HepG2 (cell line): ENCODE data around the gene AMIGO3. TPM values are rescaled to one million over a fixed set of nuclear protein-coding genes. Genes with fewer than 3 reads are reported as not detected.

Experiments
- ATAC-seq: fragments of 200-7000 bp; cut with Tn5 transposase; 3 replicates; pipeline ENCODE4 v1.9.1; 2020; ENCODE audit warnings: mild to moderate bottlenecking, moderate library complexity
- BruUV-seq: library from RNA; stranded (reverse); fragments of 400-500 nt; replicated peaks from 2 replicates; lab custom pipeline; 2021; lab: Mats Ljungman, UMichigan
- CTCF ChIA-PET: fragments of 300-600 bp; formaldehyde crosslinking; extraction: SDS; loops from one replicate; lab custom pipeline; 2021; ENCODE audit warnings: low total read pairs, inconsistent platforms, low intra/inter-chr PET ratio; lab: Yijun Ruan, JAX
- POLR2A ChIA-PET: fragments of 350-600 bp; sonication (Branson Sonifier 250); formaldehyde crosslinking; loops from one replicate; lab custom pipeline; 2020; ENCODE audit warnings: antibody characterized with exemption, inconsistent platforms; lab: Yijun Ruan, JAX
- DNase-seq: peaks from one replicate; pipeline ENCODE4 v3.0.0-alpha.2; 2015; ENCODE audit warnings: low spot score
- FAIRE-seq: peaks from 3 replicates; lab custom pipeline; 2011; peaks lifted over from hg19 to GRCh38; lab: Jason Lieb, UNC
- H2AFZ ChIP-seq: one replicate; pipeline ENCODE4 v1.6.1; 2011; ENCODE audit warnings: low read length, inconsistent platforms
- H3K27ac ChIP-seq: fragments of 300-600 bp; 3 replicates; pipeline ENCODE4 v1.8.0; 2011; ENCODE audit warnings: mixed run types, mild to moderate bottlenecking, mixed read lengths, low read length, inconsistent platforms; ENCODE audit not compliant: insufficient read depth; ENCODE audit errors: extremely low read length
- H3K27me3 ChIP-seq, 2 experiments: fragments of 200-600 bp in 1 of 2; 2 replicates in 1 of 2; 3 replicates in 1 of 2; pipeline versions ENCODE4 v1.6.0 to v1.8.0; 2011; ENCODE audit warnings: low read length in 2 of 2, mild to moderate bottlenecking in 2 of 2, moderate library complexity in 2 of 2, inconsistent platforms in 1 of 2; ENCODE audit not compliant: insufficient read depth in 2 of 2, control insufficient read depth in 1 of 2
- H3K36me3 ChIP-seq, 2 experiments: fragments of 200-600 bp in 1 of 2; replicated peaks in 1 of 2; 2 replicates in 1 of 2; 3 replicates in 1 of 2; pipeline versions ENCODE4 v1.5.1 to v1.8.0; 2011; ENCODE audit warnings: low read length in 2 of 2, inconsistent platforms in 1 of 2; ENCODE audit not compliant: insufficient read depth in 2 of 2, control insufficient read depth in 1 of 2
- H3K4me1 ChIP-seq: 2 replicates; pipeline ENCODE4 v1.5.1; 2012; ENCODE audit warnings: low read length, inconsistent platforms; ENCODE audit not compliant: insufficient read depth
- H3K4me2 ChIP-seq: 2 replicates; pipeline ENCODE4 v1.6.0; 2011; ENCODE audit warnings: low read depth, low read length, inconsistent platforms
- H3K4me3 ChIP-seq, 3 experiments: fragments of 200-600 bp in 1 of 3; sonication (generic), shearing (Covaris generic) in 1 of 3; replicated peaks in 1 of 3; 2 replicates each; pipeline ENCODE4 v1.5.1; 2011 to 2016; ENCODE audit warnings: low read length in 3 of 3, inconsistent platforms in 2 of 3, low read depth in 2 of 3, mild to moderate bottlenecking in 2 of 3, control low read depth in 1 of 3, mixed read lengths in 1 of 3; ENCODE audit not compliant: insufficient read depth in 1 of 3
- H3K79me2 ChIP-seq: one replicate; pipeline ENCODE4 v1.6.1; 2011; ENCODE audit warnings: low read length, inconsistent platforms; ENCODE audit not compliant: insufficient read depth
- H3K9ac ChIP-seq: 2 replicates; pipeline ENCODE4 v1.6.0; 2011; ENCODE audit warnings: mild to moderate bottlenecking, low read depth, low read length, inconsistent platforms; ENCODE audit not compliant: insufficient read depth
- H3K9me3 ChIP-seq: 2 replicates; pipeline ENCODE4 v1.5.1; 2012; ENCODE audit warnings: mild to moderate bottlenecking, low read length
- H4K20me1 ChIP-seq: 2 replicates; pipeline ENCODE4 v1.6.0; 2011; ENCODE audit warnings: inconsistent platforms, mild to moderate bottlenecking, low read length, moderate library complexity; ENCODE audit not compliant: insufficient read depth
- ARNT ChIP-seq: fragments of 450-650 bp; IDR thresholded peaks from 2 replicates; pipeline ENCODE4 v1.6.1; 2017
- CTCF ChIP-seq: sonication (generic); formaldehyde crosslinking; IDR thresholded peaks from 2 replicates; pipeline ENCODE4 v1.5.0; 2020; ENCODE audit warnings: mild to moderate bottlenecking, missing genetic modification reagents, moderate library complexity
- FOSL1 ChIP-seq: sonication (generic); formaldehyde crosslinking; IDR thresholded peaks from 2 replicates; pipeline ENCODE4 v1.9.0; 2021; ENCODE audit warnings: missing genetic modification reagents, borderline replicate concordance
- PHB2 ChIP-seq: fragments of 450-650 bp; IDR thresholded peaks from 2 replicates; pipeline ENCODE4 v1.6.1; 2018; ENCODE audit not compliant: partially characterized antibody
- POLR2A ChIP-seq, 2 experiments: IDR thresholded peaks; 2 replicates each; pipeline ENCODE4 v1.6.1; 2011; ENCODE audit warnings: low read depth in 2 of 2, low read length in 2 of 2, mild to moderate bottlenecking in 1 of 2, moderate library complexity in 1 of 2; ENCODE audit not compliant: insufficient read depth in 1 of 2
- REXO4 ChIP-seq: sonication (generic); formaldehyde crosslinking; IDR thresholded peaks from 2 replicates; pipeline ENCODE4 v1.8.0; 2022; ENCODE audit warnings: missing genetic modification reagents, mild to moderate bottlenecking, borderline replicate concordance
- RFX1 ChIP-seq: fragments of 450-650 bp; IDR thresholded peaks from 2 replicates; pipeline ENCODE4 v1.6.1; 2017
- ZNF225 ChIP-seq: sonication (generic); formaldehyde crosslinking; IDR thresholded peaks from 2 replicates; pipeline ENCODE4 v1.4.0; 2020; ENCODE audit warnings: mild to moderate bottlenecking, missing genetic modification reagents
- ZNF329 ChIP-seq: sonication (generic); formaldehyde crosslinking; IDR thresholded peaks from 2 replicates; pipeline ENCODE4 v1.9.0; 2021; ENCODE audit warnings: low read depth, mild to moderate bottlenecking, missing genetic modification reagents
- ZNF816 ChIP-seq: sonication (generic); formaldehyde crosslinking; IDR thresholded peaks from 2 replicates; pipeline ENCODE4 v1.8.0; 2022; ENCODE audit warnings: missing genetic modification reagents, mild to moderate bottlenecking, borderline replicate concordance
- WGBS: methylation state at CpG from one replicate; pipeline ENCODE4 v1.1.6; 2017; ENCODE audit warnings: low lambda C conversion rate; 5-methylcytosine and 5-hydroxymethylcytosine counted together
- in situ Hi-C: cut with HindIII; loops from 2 replicates; pipeline ENCODE4 v1.10.0; 2017; ENCODE audit warnings: low pct_unique_long_range_greater_than_20kb; ENCODE audit not compliant: extremely low pct_ligation_motif_present
- intact Hi-C: fragments of 100-400 bp; cut with micrococcal nuclease; formaldehyde crosslinking; loops from one replicate; pipeline ENCODE4 v1.10.0; 2022; ENCODE audit not compliant: unreplicated experiment
- polyA plus RNA-seq, 8 experiments: library from polyadenylated mRNA; depleted of rRNA in 3 of 8; stranded (reverse) in 7 of 8; unstranded in 1 of 8; fragments of >200 nt; fragmentation: Illumina TruSeq in 4 of 8; extraction: Trizol in 4 of 8; gene quantifications; 2 replicates each; pipeline versions ENCODE4 v1.2.1 to v1.2.3, GENCODE V29; 2011 to 2016; ENCODE audit warnings: low read depth in 4 of 8, missing spikeins in 1 of 8, mixed read lengths in 1 of 8; ENCODE audit not compliant: insufficient read depth in 1 of 8
- total RNA-seq, 5 experiments: library from RNA; depleted of rRNA; stranded (reverse); fragments of >200 nt; fragmentation: Illumina TruSeq; extraction: Trizol; gene quantifications; 2 replicates each; pipeline ENCODE4 v1.2.3, GENCODE V29; 2016; ENCODE audit warnings: low read depth in 1 of 5

The AMIGO3 gene
- total and polyA plus RNA-seq, 2 of the 13 experiments (the other 11 are each of a cell fraction or from before 2014, with no cell fraction given): 0.35 TPM; not detected in 1

DNA sequence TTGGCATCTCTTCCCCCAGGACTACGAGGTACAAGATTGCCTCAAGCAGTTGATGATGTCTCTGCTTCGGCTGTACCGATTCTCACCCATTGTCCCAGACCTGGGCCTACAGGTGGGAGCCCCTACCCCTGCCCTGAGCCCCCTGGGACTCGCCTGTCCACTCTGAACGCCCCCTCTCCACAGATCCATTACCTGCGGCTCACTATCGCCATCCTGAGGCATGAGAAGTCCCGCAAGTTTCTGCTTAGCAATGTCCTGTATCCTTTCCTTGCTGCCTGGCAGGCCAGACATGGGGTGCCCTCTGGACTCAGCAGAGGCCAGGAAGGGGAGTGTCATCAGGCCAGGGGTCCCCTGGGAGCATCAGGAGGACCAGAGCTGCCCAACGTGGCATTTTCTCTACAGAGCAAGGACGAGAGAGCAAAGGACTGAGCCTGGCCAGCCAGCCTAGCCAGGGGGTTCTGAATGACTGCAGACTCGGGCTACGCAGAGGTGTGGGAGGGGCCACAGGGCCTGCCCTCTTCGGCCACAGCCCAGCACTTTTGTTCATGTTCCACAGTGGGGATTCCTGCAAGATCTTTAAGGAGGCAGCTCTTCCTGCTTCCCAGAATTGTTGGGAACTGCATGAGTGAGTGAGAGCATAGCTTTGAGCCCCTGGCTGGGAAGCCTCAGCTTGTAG lies 18.9 kb downstream of the AMIGO3 start:
- ChIA-PET POLR2A (interaction anchor here (0.9 kb wide), 1 partner anchor 12 kb away, joined by 3 read pairs; no protein-coding TSS in a partner anchor), CTCF (no interaction called here)
- Histone ChIP-seq H4K20me1 (no peaks in the 10 kb centered on the region), H3K27ac (no peak overlapping the region), H3K4me3 (no peak overlapping the region), H2AFZ (no peak overlapping the region), H3K9ac (no peak overlapping the region), H3K9me3 (no peaks in the 10 kb centered on the region), H3K36me3 (peaks cover 40 to 76% of the 10 kb centered on the region in 2 experiments), H3K27me3 (no peaks in the 10 kb centered on the region), H3K4me2 (no peak overlapping the region), H3K79me2 (no peaks in the 10 kb centered on the region), H3K4me1 (no peaks in the 10 kb centered on the region)
- FAIRE-seq: no peak
- ATAC-seq: no peak
- intact Hi-C loops: no loop called here
- no peak for DNase-seq
- no TSS peak for BruUV-seq
- WGBS: 98% methylated on average over 12 of the region's 13 CpGs
- TF ChIP-seq ZNF225: no peak
- TF ChIP-seq CTCF (CRISPR knock-in tag): peak; percentile 24
- TF ChIP-seq RFX1: no peak
- no peak for TF ChIP-seq REXO4 (CRISPR knock-in tag)
- in situ Hi-C loops: loop anchor here (5.0 kb wide), 2 partner anchors 137 to 207 kb away; no protein-coding TSS in a partner anchor

- Histone ChIP-seq H3K9me3 (no peaks in the 10 kb centered on the region), H3K9ac (no peak overlapping the region), H3K79me2 (no peaks in the 10 kb centered on the region), H3K36me3 (peaks cover 38 to 73% of the 10 kb centered on the region in 2 experiments), H3K4me2 (no peak overlapping the region), H3K27me3 (no peaks in the 10 kb centered on the region), H3K4me1 (no peaks in the 10 kb centered on the region), H2AFZ (no peak overlapping the region), H4K20me1 (no peaks in the 10 kb centered on the region), H3K4me3 (no peak overlapping the region)
- BruUV-seq: no TSS peak
- FAIRE-seq: no peak
- no peak for ATAC-seq
- CTCF ChIA-PET: no interaction called here
- intact Hi-C loops: no loop called here
- in situ Hi-C loops: loop anchor here (5.0 kb wide), 2 partner anchors 137 to 207 kb away; no protein-coding TSS in a partner anchor
- TF ChIP-seq FOSL1 (CRISPR knock-in tag) (no peak), ZNF225 (no peak), ZNF816 (no peak), ARNT (no peak), ZNF329 (CRISPR knock-in tag) (no peak), POLR2A (IDR thresholded peaks at IDR 0.05; ENCODE audit: insufficient read depth in 1 of 2, low read depth in 2 of 2, low read length in 2 of 2) (peak in 1 of 2 experiments; percentile 33; a peak in 1 of 4 replicates), PHB2 (no peak)
- TF ChIP-seq, all 625 proteins: peak for 1
- no peak for DNase-seq
- H3K27ac ChIP-seq: no peak overlapping the region
- POLR2A ChIA-PET: no interaction called here
- WGBS: 95% methylated on average over 4 of the region's 8 CpGs
These were observed 19.5 kb downstream of the AMIGO3 start for GRCh38 chr3:49700014-49700413.
